Keratinocyte (primary cell): Measurements from ENCODE around the gene NOP58. TPM values are rescaled to one million over a fixed set of nuclear protein-coding genes. Genes with fewer than 3 reads are reported as not detected.
"Not testable (repeated sequence)": the region's sequence is repeated elsewhere in the genome, so short reads cannot be mapped to it uniquely, and the experiment has no call there.

Experiments
- DNase-seq: peaks from one replicate; pipeline ENCODE4 v3.0.0-alpha.2; 2011; ENCODE audit warnings: low read depth, missing footprints, low spot score
- FAIRE-seq: peaks from 2 replicates; lab custom pipeline; 2011; peaks lifted over from hg19 to GRCh38; lab: Jason Lieb, UNC
- H2AFZ ChIP-seq: 2 replicates; pipeline ENCODE4 v1.6.0; 2012; ENCODE audit warnings: low read length, control low read depth, inconsistent platforms; ENCODE audit not compliant: control insufficient read depth
- H3K27ac ChIP-seq: 2 replicates; pipeline ENCODE4 v1.5.1; 2011; ENCODE audit warnings: low read length; ENCODE audit not compliant: control insufficient read depth, insufficient read depth
- H3K27me3 ChIP-seq: 3 replicates; pipeline ENCODE4 v1.6.0; 2011; ENCODE audit warnings: low read length; ENCODE audit not compliant: control insufficient read depth, insufficient read depth; ENCODE audit errors: extremely low read depth
- H3K36me3 ChIP-seq, 2 experiments: 2 replicates in 1 of 2; 3 replicates in 1 of 2; pipeline ENCODE4 v1.5.1; 2011; ENCODE audit warnings: low read length in 2 of 2, mild to moderate bottlenecking in 1 of 2; ENCODE audit not compliant: control insufficient read depth in 2 of 2, insufficient read depth in 2 of 2; ENCODE audit errors: extremely low read depth in 1 of 2
- H3K4me1 ChIP-seq: 3 replicates; pipeline ENCODE4 v1.5.1; 2011; ENCODE audit warnings: low read length; ENCODE audit not compliant: control insufficient read depth, insufficient read depth; ENCODE audit errors: extremely low read depth
- H3K4me2 ChIP-seq: 3 replicates; pipeline ENCODE4 v1.6.0; 2011; ENCODE audit warnings: low read depth, low read length; ENCODE audit not compliant: control insufficient read depth, insufficient read depth; ENCODE audit errors: extremely low read depth
- H3K4me3 ChIP-seq, 3 experiments: fragments of 200-600 bp in 1 of 3; sonication (generic) in 1 of 3; 2 replicates in 2 of 3; 3 replicates in 1 of 3; pipeline ENCODE4 v1.5.1; 2011 to 2016; ENCODE audit warnings: low read length in 3 of 3, mild to moderate bottlenecking in 3 of 3, control low read depth in 2 of 3, inconsistent platforms in 1 of 3, low read depth in 1 of 3, mixed read lengths in 1 of 3, mixed run types in 1 of 3, moderate library complexity in 1 of 3; ENCODE audit not compliant: control insufficient read depth in 2 of 3, insufficient read depth in 2 of 3; ENCODE audit errors: extremely low read depth in 1 of 3
- H3K79me2 ChIP-seq: 2 replicates; pipeline ENCODE4 v1.6.0; 2012; ENCODE audit warnings: low read length; ENCODE audit not compliant: control insufficient read depth, insufficient read depth
- H3K9ac ChIP-seq: 3 replicates; pipeline ENCODE4 v1.6.0; 2011; ENCODE audit warnings: low read length; ENCODE audit not compliant: control insufficient read depth, insufficient read depth; ENCODE audit errors: extremely low read depth
- H3K9me1 ChIP-seq: 3 replicates; pipeline ENCODE4 v1.6.0; 2011; ENCODE audit warnings: low read length; ENCODE audit not compliant: control insufficient read depth, insufficient read depth; ENCODE audit errors: extremely low read depth
- H3K9me3 ChIP-seq: 2 replicates; pipeline ENCODE4 v1.5.1; 2012; ENCODE audit warnings: low read depth, low read length; ENCODE audit not compliant: control insufficient read depth
- H4K20me1 ChIP-seq: 3 replicates; pipeline ENCODE4 v1.6.0; 2011; ENCODE audit warnings: low read length; ENCODE audit not compliant: control insufficient read depth, insufficient read depth; ENCODE audit errors: extremely low read depth
- CTCF ChIP-seq, 3 experiments: IDR thresholded peaks in 1 of 3; conservative IDR thresholded peaks in 1 of 3; optimal IDR thresholded peaks in 1 of 3; 2 replicates in 2 of 3; 3 replicates in 1 of 3; pipeline versions ENCODE3 to v1.5.1; 2011; ENCODE audit warnings: low read length in 3 of 3, mild to moderate bottlenecking in 3 of 3, moderate library complexity in 2 of 3, control low read depth in 1 of 3, inconsistent platforms in 1 of 3; ENCODE audit not compliant: insufficient read depth in 2 of 3; ENCODE audit errors: extremely low read depth in 1 of 3
- EZH2 ChIP-seq: IDR thresholded peaks from one replicate; pipeline ENCODE4 v1.6.1; 2012; ENCODE audit warnings: inconsistent platforms, mild to moderate bottlenecking, low read length, moderate library complexity
- dilution Hi-C: fragments of 300-500 bp; cut with MboI; formaldehyde crosslinking; loops from one replicate; pipeline ENCODE4 v1.7.0; 2020; ENCODE audit warnings: low sequenced_read_pairs; ENCODE audit not compliant: extremely low pct_ligation_motif_present
- polyA plus RNA-seq, 5 experiments: library from polyadenylated mRNA; depleted of rRNA in 3 of 5; stranded (reverse) in 3 of 5; stranded (forward) in 1 of 5; unstranded in 1 of 5; fragments of >200 nt; gene quantifications; 1 replicate in 1 of 5; 2 replicates in 3 of 5; 3 replicates in 1 of 5; pipeline versions ENCODE4 v1.2.1 to v1.2.3, GENCODE V29; 2011 to 2012; ENCODE audit warnings: missing spikeins in 2 of 5, low read depth in 1 of 5, low replicate concordance in 1 of 5

The NOP58 gene
- polyA plus RNA-seq, 1 donor (not counting 4 experiments of a cell fraction or from before 2014, with no cell fraction given), result 118 TPM

DNA sequence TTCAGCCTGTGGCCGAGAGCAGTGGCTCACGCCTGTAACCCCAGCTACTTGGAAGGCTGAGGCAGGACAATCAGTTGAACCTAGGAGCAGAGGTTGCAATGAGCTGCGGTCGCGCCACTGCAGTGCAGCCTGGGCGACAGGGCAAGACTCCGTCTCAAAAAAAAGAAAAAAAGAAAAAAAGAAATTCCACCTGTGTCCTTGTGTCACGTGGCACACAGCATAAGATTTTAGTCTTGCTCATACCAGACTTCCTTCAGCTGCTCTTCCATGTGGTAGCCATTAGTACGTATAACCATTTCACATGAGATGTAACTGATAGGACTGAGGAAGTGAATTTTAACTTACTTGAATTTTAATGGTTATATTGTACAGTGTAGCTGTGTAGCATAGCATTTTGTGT, 4.0 kb downstream of the NOP58 start:
- Histone ChIP-seq H3K27me3 (no peaks in the 10 kb centered on the region), H3K9me3 (no peaks in the 10 kb centered on the region), H3K4me3 (no peak overlapping the region), H3K9me1 (peaks cover 3% of the 10 kb centered on the region), H3K36me3 (peaks cover 0 to 3% of the 10 kb centered on the region in 2 experiments), H4K20me1 (peaks cover 56% of the 10 kb centered on the region), H3K4me2 (peak overlapping the region; percentile 45), H3K27ac (no peak overlapping the region), H3K4me1 (peaks cover 11% of the 10 kb centered on the region), H2AFZ (no peak overlapping the region), H3K9ac (no peak overlapping the region), H3K79me2 (peaks cover 89% of the 10 kb centered on the region)
- no peak for DNase-seq
- no peak for TF ChIP-seq EZH2
- dilution Hi-C loops, result no loop called here
- FAIRE-seq, result no peak

DNA sequence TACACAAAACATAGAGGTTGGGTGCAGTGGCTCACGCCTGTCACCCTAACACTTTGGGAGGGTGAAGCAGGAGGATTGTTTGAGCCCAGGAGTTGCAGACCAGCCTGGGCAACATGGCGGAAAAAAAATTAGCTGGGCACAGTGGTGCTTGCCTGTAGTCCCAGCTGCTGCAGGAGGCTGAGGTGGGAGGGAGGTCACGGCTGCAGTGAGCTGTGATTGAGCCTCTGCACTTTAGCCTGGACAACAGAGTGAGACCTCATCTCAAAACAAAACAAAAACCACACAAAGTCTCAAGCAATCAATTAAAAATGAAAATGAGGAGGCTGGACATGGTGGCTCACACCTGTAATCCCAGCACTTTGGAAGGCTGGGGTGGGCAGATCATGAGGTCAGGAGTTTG, 4.9 kb downstream of the NOP58 start:
- no peaks in the 10 kb centered on the region for H3K27me3 ChIP-seq
- no peak overlapping the region for H3K4me2 ChIP-seq
- no peak for FAIRE-seq
- TF ChIP-seq CTCF (optimal IDR thresholded peaks at IDR 0.05 in 1 of 3, IDR thresholded peaks at IDR 0.05 in 1 of 3, conservative IDR thresholded peaks at IDR 0.05 in 1 of 3; ENCODE audit: extremely low read depth in 1 of 3, insufficient read depth in 2 of 3, low read length in 3 of 3), result no peak
- no peak for TF ChIP-seq EZH2
- dilution Hi-C loops, result no loop called here
- no peak for DNase-seq
- peaks cover 98% of the 10 kb centered on the region for H3K79me2 ChIP-seq
- H3K9ac ChIP-seq, result no peak overlapping the region
- H2AFZ ChIP-seq, result no peak overlapping the region
- H3K27ac ChIP-seq, result no peak overlapping the region
- peaks cover 1 to 7% of the 10 kb centered on the region in 2 experiments for H3K36me3 ChIP-seq
- H3K9me1 ChIP-seq, result peaks cover 3% of the 10 kb centered on the region
- H3K9me3 ChIP-seq, result no peaks in the 10 kb centered on the region
- no peak overlapping the region for H3K4me3 ChIP-seq
- H4K20me1 ChIP-seq, result peaks cover 63% of the 10 kb centered on the region
- peaks cover 18% of the 10 kb centered on the region for H3K4me1 ChIP-seq

- H3K4me2 ChIP-seq, result peak overlapping the region; percentile 25
- H3K79me2 ChIP-seq, result peaks cover 94% of the 10 kb centered on the region
- H4K20me1 ChIP-seq, result peaks cover 63% of the 10 kb centered on the region
- peaks cover 12 to 34% of the 10 kb centered on the region in 2 experiments for H3K36me3 ChIP-seq
- peak overlapping the region; percentile 92 for H3K27ac ChIP-seq
- H3K9me3 ChIP-seq, H3K4me3 ChIP-seq, H3K9me1 ChIP-seq, dilution Hi-C loops, H3K27me3 ChIP-seq, H2AFZ ChIP-seq: not testable (repeated sequence)
- H3K9ac ChIP-seq, result peak overlapping the region; percentile 63
- peaks cover 36% of the 10 kb centered on the region for H3K4me1 ChIP-seq
- DNase-seq (peak; percentile 76), FAIRE-seq (peak; percentile 55)
Measured at GRCh38 chr2:202276078-202276720, 10.6 kb downstream of the NOP58 start.
